AG09319 (cell line): ENCODE results near the gene MYO1C.

Experiments used
- DNase-seq: peaks from one replicate; pipeline ENCODE4 v3.0.0-alpha.2; 2010; ENCODE audit warnings: low read depth; ENCODE audit errors: extremely low read depth
- TF ChIP-seq, protein P1 (sequence below): IDR thresholded peaks from 2 replicates; pipeline ENCODE4 v1.5.1; 2011; ENCODE audit warnings: low read depth, mild to moderate bottlenecking, inconsistent platforms, low read length, moderate library complexity

Gene MYO1C

DNA sequence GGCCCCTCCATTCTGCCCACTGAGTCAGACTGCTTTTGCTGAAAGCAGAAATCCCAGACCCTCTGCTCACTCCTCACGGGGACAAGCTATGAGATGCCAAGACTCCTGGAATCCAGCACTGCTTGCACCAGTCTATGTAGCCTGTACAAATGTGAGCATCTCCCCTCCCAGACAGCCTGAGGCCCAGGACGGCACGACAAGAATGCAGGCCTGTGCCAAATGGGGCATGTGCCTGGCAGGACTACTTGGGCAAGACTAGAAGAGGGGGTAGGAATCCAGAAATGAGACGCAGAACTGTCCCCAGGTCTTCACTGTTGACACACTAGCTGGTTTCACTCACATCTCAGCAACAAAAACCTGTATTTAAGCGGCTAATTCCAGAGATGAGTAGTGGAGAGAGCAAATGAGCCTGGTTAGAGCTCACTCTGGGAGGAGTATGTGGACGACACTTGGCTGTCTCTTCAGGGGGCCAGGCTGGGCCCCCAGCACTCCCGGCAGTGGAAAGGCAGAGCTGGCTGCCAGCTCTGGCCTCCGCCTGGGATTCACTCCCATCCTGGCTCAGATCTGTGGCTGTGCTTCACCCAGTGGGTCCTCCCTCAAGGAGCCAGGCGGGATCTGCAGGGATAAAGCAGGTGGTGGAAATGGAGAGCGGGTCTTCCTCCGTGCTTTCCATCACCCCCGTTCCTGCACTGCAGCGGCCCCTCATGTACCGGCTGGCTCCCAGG is 2.9 kb upstream of the MYO1C start:
- no peak for DNase-seq
- TF ChIP-seq, protein P1, sequence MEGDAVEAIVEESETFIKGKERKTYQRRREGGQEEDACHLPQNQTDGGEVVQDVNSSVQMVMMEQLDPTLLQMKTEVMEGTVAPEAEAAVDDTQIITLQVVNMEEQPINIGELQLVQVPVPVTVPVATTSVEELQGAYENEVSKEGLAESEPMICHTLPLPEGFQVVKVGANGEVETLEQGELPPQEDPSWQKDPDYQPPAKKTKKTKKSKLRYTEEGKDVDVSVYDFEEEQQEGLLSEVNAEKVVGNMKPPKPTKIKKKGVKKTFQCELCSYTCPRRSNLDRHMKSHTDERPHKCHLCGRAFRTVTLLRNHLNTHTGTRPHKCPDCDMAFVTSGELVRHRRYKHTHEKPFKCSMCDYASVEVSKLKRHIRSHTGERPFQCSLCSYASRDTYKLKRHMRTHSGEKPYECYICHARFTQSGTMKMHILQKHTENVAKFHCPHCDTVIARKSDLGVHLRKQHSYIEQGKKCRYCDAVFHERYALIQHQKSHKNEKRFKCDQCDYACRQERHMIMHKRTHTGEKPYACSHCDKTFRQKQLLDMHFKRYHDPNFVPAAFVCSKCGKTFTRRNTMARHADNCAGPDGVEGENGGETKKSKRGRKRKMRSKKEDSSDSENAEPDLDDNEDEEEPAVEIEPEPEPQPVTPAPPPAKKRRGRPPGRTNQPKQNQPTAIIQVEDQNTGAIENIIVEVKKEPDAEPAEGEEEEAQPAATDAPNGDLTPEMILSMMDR: no peak

DNA sequence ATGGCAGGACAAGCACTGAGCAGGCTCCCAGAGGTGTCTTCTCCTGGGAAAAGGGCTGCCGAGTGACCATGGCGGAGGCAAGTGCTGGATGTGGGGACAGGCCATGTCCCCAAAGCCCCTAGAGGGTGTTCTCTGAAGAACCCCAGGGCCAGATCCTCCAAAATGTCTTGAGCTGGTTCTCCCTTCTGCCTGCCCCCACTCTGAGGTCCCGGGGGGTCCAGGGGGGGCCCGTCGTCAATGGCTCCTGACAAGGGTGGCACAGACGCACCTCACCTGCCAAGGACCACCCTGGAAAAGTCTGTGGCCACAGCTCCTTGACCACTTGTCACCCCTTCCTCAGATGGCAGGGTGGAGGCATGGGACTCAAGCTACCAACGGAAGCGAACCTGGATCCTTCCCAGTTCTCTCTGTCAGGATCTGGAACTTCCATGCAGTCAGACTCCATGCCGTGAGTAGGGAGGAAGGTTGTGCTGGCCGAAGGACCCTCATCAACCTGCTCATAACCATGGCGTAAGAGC is 2.3 kb upstream of the MYO1C start:
- TF ChIP-seq, protein P1: no peak
- no peak for DNase-seq

DNA sequence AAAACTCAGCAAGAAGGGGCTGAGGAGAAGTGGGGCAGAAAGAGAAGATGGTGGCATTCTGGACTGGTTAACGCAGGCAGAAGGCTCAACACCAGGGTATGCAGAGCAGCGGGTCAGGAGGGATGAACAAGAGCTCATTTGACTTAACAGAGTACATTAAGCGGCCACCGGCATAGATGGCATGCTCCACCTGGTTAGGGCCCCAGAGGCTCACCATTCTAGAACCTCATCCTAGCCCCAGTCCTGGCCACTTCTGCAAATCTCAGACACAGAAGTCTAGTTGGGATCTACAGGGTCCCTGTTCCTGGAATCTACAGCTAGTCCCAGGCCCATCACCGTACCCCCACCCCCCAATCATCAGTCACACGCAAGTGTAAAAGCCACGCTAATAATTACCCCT is 1.7 kb upstream of the MYO1C start:
- TF ChIP-seq, protein P1: no peak
- no peak for DNase-seq

DNA sequence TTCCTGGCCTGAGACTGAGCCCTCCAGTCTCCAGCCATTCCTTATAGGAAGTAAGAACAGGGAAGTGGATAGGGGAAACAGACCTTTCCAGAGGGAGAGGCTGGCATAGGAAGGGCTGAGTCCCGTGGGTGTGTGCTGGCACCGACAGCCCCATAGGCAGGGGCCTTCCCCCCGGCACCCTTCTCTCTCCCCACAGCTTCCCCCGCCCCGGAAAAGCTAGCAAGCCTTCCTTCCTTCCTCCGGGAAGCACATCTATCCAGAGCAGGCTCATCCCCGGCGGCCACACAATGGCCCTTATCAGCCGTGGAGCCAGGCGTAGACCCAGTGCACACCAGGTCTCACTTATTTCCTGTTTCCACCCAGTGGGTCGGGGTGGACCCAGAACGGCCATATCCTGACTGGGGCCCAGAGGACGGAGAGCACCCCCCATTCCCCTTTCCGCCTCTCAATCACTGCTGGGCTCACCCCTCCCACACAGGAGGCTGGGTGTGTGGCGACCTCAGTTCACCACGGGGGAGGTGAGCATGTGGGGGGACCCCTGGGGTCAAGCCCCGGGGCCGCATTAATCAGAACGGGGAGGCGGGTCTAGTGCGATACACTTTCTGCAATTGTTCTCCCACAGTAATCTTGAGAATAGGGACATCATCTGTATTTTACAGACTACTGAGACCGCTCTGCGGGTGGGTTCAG is 950 bp upstream of the MYO1C start:
- no peak for DNase-seq
- TF ChIP-seq, protein P1: no peak

DNA sequence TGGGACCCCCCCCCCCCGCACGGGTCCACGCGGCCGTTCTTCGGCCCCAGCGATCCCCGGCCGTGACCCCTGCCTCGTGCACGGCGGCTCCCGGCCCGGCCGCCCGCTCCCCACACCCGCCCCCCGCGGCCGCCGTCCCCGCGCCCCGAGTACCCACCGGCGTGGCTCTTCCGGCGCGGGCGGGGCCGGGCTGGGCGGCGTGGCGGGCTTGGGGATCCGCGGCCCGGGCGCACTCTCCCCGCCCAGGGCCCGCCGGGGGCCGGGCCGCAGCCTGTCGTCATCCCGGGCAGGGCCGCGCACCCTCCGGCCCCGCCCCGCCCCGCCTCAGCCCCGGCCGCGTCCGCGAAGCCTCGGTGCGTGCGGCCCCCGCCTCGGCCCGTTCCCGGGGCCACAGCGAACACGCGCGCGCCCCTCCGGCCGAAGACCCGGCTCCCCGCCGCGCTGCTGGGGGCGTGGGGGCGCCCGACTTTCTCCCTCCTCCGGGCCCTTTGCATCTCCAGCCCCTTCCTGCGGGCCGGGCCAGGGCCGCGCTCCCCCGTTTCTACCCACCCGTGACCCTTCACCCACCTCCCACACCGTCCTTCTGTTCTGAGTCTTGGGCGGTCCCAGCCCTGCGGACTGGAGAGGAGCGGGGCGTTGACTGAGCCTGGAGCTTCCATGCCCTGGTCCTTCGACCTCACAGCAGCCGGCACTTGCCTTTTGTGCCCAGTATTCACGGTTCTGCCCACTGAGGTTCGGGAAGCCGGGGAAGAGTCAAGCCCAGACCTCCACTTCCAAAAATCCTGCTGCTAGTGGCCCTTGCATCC is 840 bp downstream of the MYO1C start:
- no peak for DNase-seq
- TF ChIP-seq, protein P1: no peak

DNA sequence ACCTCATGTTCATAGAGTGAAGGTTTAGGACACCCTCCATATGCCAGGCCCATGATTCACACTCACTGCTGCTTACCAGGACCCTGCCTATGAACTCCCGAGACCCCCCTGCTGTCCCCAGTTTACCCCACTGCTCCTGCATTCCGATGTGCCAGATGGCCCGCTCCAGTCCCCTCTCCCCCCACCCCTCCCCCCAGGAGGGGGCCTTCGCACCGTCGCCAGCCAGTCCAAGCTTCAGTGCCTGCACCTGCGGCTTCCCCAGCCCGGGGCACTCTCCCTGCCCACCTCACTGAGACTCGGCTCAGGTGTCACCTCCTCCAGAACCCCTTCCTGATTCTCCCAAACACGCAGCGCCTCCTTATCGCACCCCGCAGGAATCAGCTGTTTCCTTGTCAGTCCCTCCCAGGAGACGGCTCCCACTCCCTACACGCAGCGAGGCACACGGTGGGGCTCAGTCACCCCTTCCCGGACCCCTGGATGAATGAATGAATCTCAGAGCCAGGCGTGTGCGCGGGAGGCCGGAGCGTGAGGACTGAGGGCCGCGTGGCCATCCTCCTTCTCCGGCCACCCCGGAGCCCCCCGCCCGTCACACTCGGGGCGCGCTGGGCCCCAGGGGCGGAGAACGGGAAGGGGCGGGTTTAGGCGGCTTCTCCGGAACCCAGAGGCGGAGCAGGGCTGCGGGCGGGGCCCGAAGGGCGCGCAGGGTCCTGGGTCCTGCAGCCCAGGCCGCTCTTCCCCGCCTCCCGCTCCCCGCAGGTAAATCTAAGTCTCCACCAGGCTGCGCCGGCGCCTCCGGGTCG is 1.6 kb downstream of the MYO1C start:
- TF ChIP-seq, protein P1: no peak
- DNase-seq: no peak
